ENCODE results near the gene PRKAR1B. TPM values are rescaled to one million over a fixed set of nuclear protein-coding genes. Genes with fewer than 3 reads are reported as not detected.

PRKAR1B gene
- total RNA-seq, 2 donors from 2014 or later: 2.0 to 3.4 TPM

GRCh38 chr7:751826-752225 is 24.7 kb upstream of the PRKAR1B start:
- Histone ChIP-seq H3K36me3 (replicated peaks in 1 of 2; ENCODE audit: insufficient read depth in 1 of 2, low read depth in 2 of 2) (peaks cover 0 to 18% of the 10 kb centered on the region in 2 donors), H3K27me3 (no peaks in the 10 kb centered on the region), H3K9me3 (no peaks in the 10 kb centered on the region), H3K4me1 (peaks cover 16% of the 10 kb centered on the region), H3K27ac (no peak overlapping the region), H3K4me3 (no peak overlapping the region)
- ATAC-seq (no peak), DNase-seq (peak in 1 of 4 donors; percentile 2)
- TF ChIP-seq POLR2A (IDR thresholded peaks at IDR 0.05) (no peak), CTCF (IDR thresholded peaks at IDR 0.05) (no peak)
- 87 to 92% methylated on average over 15 of the region's 15 CpGs for WGBS, 2 donors
- intact Hi-C loops (cut with DNase I): no loop called here

DNA sequence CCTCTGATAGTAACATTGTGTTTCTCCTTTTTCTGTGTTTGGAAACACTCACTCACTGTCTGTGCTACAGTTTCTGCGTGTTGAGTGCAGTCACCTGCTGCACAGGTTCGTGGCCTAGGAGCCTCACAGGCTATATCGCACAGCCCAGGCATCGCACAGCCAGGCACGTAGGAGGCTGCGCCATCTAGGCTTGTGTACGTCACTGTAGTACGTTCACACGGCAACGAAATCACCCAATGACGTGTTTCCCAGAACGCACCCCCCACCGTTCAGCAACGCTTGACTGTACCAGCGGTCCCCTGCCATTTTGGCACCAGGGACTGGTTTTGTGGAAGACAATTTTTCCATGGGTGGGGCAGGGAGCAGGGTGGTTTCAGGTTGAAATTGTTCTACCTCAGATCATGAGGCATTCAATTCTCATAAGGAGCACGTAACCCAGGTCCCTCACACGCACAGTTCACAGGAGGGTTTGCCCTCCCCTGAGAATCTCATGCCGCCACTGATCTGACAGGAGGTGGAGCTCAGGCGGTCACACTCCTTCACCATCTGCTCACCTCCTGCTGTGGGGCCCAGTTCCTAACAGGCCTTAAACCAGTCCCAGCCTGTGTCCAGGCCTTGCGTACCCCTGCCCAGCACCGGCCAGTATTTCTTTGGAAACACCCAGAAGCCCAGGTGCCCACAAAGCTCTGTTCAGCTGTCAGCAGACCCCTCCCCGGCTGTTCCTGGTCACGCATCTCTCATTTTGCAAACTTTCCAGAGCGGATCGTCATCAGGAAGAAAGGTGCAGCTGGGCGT is 23.2 kb upstream of the PRKAR1B start:
- no peaks in the 10 kb centered on the region for H3K9me3 ChIP-seq
- WGBS, 2 donors: 96 to 99% methylated on average over 26 of the region's 26 CpGs
- no peak for ATAC-seq
- H3K36me3 ChIP-seq (replicated peaks in 1 of 2; ENCODE audit: insufficient read depth in 1 of 2, low read depth in 2 of 2): peaks cover 0 to 13% of the 10 kb centered on the region in 2 donors
- TF ChIP-seq CTCF (IDR thresholded peaks at IDR 0.05): no peak
- TF ChIP-seq POLR2A (IDR thresholded peaks at IDR 0.05): no peak
- no peak overlapping the region for H3K27ac ChIP-seq
- intact Hi-C loops (cut with DNase I): no loop called here
- no peaks in the 10 kb centered on the region for H3K27me3 ChIP-seq
- no peak overlapping the region for H3K4me3 ChIP-seq
- H3K4me1 ChIP-seq: peaks cover 16% of the 10 kb centered on the region
- DNase-seq: peak in 1 of 4 donors; percentile 5

DNA sequence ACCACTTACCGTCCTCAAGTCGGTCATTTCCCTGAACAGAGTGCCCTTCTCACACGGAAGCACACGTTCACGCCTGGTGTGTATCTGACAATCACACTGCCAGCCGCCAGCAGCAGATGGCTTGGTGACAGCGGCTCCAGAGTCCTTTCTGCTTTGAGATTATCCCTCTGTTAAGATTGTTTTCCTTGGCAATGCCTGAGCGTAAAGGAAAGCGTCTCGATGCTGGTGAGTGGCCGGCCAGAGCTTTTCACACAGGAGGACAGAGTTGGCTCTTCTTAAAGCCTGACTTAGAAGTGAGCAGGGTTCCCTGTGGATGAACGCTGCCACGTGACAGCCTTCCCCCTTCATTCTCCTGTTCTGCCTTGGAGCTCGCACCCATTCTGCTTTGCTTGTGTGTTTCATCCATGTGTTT is 22.1 kb upstream of the PRKAR1B start:
- Histone ChIP-seq H3K27ac (peak overlapping the region in 1 of 4 donors; percentile 14), H3K9me3 (no peaks in the 10 kb centered on the region), H3K4me1 (peaks cover 16% of the 10 kb centered on the region), H3K36me3 (replicated peaks in 1 of 2; ENCODE audit: insufficient read depth in 1 of 2, low read depth in 2 of 2) (peaks cover 0 to 4% of the 10 kb centered on the region in 2 donors), H3K27me3 (no peaks in the 10 kb centered on the region), H3K4me3 (no peak overlapping the region)
- 30 to 49% methylated on average over 12 to 14 of the region's 14 CpGs for WGBS, 2 donors
- DNase-seq: peak in 3 of 4 donors; percentile 42 to 70 (median 54)
- TF ChIP-seq CTCF (IDR thresholded peaks at IDR 0.05) (no peak), POLR2A (IDR thresholded peaks at IDR 0.05) (no peak)
- intact Hi-C loops (cut with DNase I): no loop called here
- ATAC-seq: peak; percentile 68

GRCh38 chr7:748446-748845 is 21.4 kb upstream of the PRKAR1B start:
- TF ChIP-seq POLR2A (IDR thresholded peaks at IDR 0.05) (no peak), CTCF (IDR thresholded peaks at IDR 0.05) (no peak)
- H3K36me3 ChIP-seq (replicated peaks in 1 of 2; ENCODE audit: insufficient read depth in 1 of 2, low read depth in 2 of 2): peaks cover 0 to 4% of the 10 kb centered on the region in 2 donors
- no peak overlapping the region for H3K4me3 ChIP-seq
- peaks cover 16% of the 10 kb centered on the region for H3K4me1 ChIP-seq
- WGBS, 2 donors: 94 to 96% methylated on average over 10 to 15 of the region's 15 CpGs
- DNase-seq: peak in 1 of 4 donors; percentile 2
- intact Hi-C loops (cut with DNase I): no loop called here
- no peak overlapping the region for H3K27ac ChIP-seq
- H3K27me3 ChIP-seq: no peaks in the 10 kb centered on the region
- H3K9me3 ChIP-seq: no peaks in the 10 kb centered on the region
- no peak for ATAC-seq
